Type B pancreatic cell (in vitro differentiated cells): ENCODE results near the gene RBM42. TPM values are rescaled to one million over a fixed set of nuclear protein-coding genes. Genes with fewer than 3 reads are reported as not detected.
A peak's percentile ranks its signal among the peaks of the same experiment; 100 is the strongest.

Experiments used
- DNase-seq: peaks from one replicate; pipeline ENCODE4 v3.0.0; 2021; ENCODE audit warnings: mixed read lengths; ENCODE audit not compliant: unreplicated experiment; ENCODE audit errors: extremely low spot score
- H3K27ac Mint-ChIP-seq: 2 replicates; pipeline ENCODE4 v1.8.0; 2021; ENCODE audit warnings: mild to moderate bottlenecking, mixed read lengths
- H3K27me3 Mint-ChIP-seq: 2 replicates; pipeline ENCODE4 v1.8.0; 2021; ENCODE audit warnings: mixed read lengths
- H3K36me3 Mint-ChIP-seq: 2 replicates; pipeline ENCODE4 v1.8.0; 2021; ENCODE audit warnings: mixed read lengths
- H3K4me1 Mint-ChIP-seq: one replicate; pipeline ENCODE4 v1.8.0; 2021; ENCODE audit warnings: mixed read lengths; ENCODE audit not compliant: unreplicated experiment
- H3K4me3 Mint-ChIP-seq: 2 replicates; pipeline ENCODE4 v1.8.0; 2021; ENCODE audit warnings: mild to moderate bottlenecking, mixed read lengths
- H3K9me3 Mint-ChIP-seq: 2 replicates; pipeline ENCODE4 v1.8.0; 2021; ENCODE audit warnings: mixed read lengths
- CTCF ChIP-seq: fragments of 200-600 bp; sonication (generic); conservative IDR thresholded peaks from 2 replicates; pipeline ENCODE4 v1.5.0; 2021; ENCODE audit warnings: antibody characterized with exemption, mild to moderate bottlenecking
- total RNA-seq: library from RNA; stranded (reverse); gene quantifications from 2 replicates; pipeline ENCODE4 v1.2.1, GENCODE V29; 2021; ENCODE audit warnings: low replicate concordance

Gene RBM42
- total RNA-seq, 1 donor from 2014 or later, result 84.9 TPM

GRCh38 chr19:35607661-35608060 lies 21.2 kb upstream of the RBM42 start:
- Mint-ChIP-seq H3K27me3 (no peaks in the 10 kb centered on the region), H3K4me1 (peaks cover 5% of the 10 kb centered on the region)
- no peak for TF ChIP-seq CTCF

GRCh38 chr19:35608251-35608650 lies 20.6 kb upstream of the RBM42 start:
- Mint-ChIP-seq H3K27me3 (no peaks in the 10 kb centered on the region), H3K4me1 (peaks cover 5% of the 10 kb centered on the region), H3K27ac (no peak overlapping the region), H3K36me3 (no peaks in the 10 kb centered on the region), H3K4me3 (no peak overlapping the region), H3K9me3 (peaks cover 8% of the 10 kb centered on the region)
- no peak for TF ChIP-seq CTCF
- DNase-seq, result no peak

More at GRCh38 chr19:35607661-35608060, 21.2 kb upstream of the RBM42 start:
- Mint-ChIP-seq H3K9me3 (peaks cover 8% of the 10 kb centered on the region), H3K27ac (no peak overlapping the region), H3K36me3 (no peaks in the 10 kb centered on the region), H3K4me3 (no peak overlapping the region)
- no peak for DNase-seq

GRCh38 chr19:35609851-35610353 lies 18.9 kb upstream of the RBM42 start:
- Mint-ChIP-seq H3K9me3 (peaks cover 8% of the 10 kb centered on the region), H3K27me3 (no peaks in the 10 kb centered on the region), H3K4me3 (no peak overlapping the region), H3K4me1 (peaks cover 5% of the 10 kb centered on the region), H3K27ac (no peak overlapping the region), H3K36me3 (no peaks in the 10 kb centered on the region)
- TF ChIP-seq CTCF, result no peak
- no peak for DNase-seq

- peak; percentile 20 for TF ChIP-seq CTCF
- Mint-ChIP-seq H3K27me3 (no peaks in the 10 kb centered on the region), H3K9me3 (peaks cover 8% of the 10 kb centered on the region), H3K36me3 (no peaks in the 10 kb centered on the region), H3K27ac (peak overlapping the region; percentile 90), H3K4me1 (peaks cover 5% of the 10 kb centered on the region), H3K4me3 (peak overlapping the region; percentile 92)
- no peak for DNase-seq
Observed at GRCh38 chr19:35612224-35612558, 16.6 kb upstream of the RBM42 start.

GRCh38 chr19:35612559-35613321 lies 16.1 kb upstream of the RBM42 start, which contains the start of gene HAUS5:
Gene HAUS5 (plus strand): TSS chr19:35612735. CDS start chr19:35612795, 60 bp downstream.
- no peak for TF ChIP-seq CTCF
- Mint-ChIP-seq H3K27ac (peak within 1 kb of the TSS; percentile 90), H3K4me1 (peaks cover 5% of the 10 kb centered on the region), H3K4me3 (peak within 1 kb of the TSS; percentile 92), H3K27me3 (no peaks in the 10 kb centered on the region), H3K9me3 (peaks cover 4% of the 10 kb centered on the region), H3K36me3 (no peaks in the 10 kb centered on the region)
- DNase-seq, result peak; percentile 97
